ENCODE results near the gene DPAGT1. TPM values are rescaled to one million over a fixed set of nuclear protein-coding genes. Genes with fewer than 3 reads are reported as not detected.

The DPAGT1 gene
- total RNA-seq, 1 experiment from 2014 or later: 63.5 TPM

GRCh38 chr11:119134389-119134978 lies 32.8 kb upstream of the DPAGT1 start:
- Mint-ChIP-seq H3K36me3 (peaks cover 43% of the 10 kb centered on the region), H3K4me3 (no peak overlapping the region), H3K27me3 (ENCODE audit: low read depth) (peaks cover 4% of the 10 kb centered on the region; the same call in 1 of the 2 replicates), H3K27ac (no peak overlapping the region), H3K4me1 (no peaks in the 10 kb centered on the region), H3K9me3 (no peaks in the 10 kb centered on the region)
- CTCF ChIA-PET: interaction anchor here (0.5 to 2.7 kb wide), 18 partner anchors 11 to 189 kb away, joined by 3 to 31 read pairs (median 3); partner anchors contain the start of genes C2CD2L, CBL, DPAGT1 and HINFP
- ATAC-seq (peak; percentile 89), DNase-seq (ENCODE audit: low spot score) (peak; percentile 46)
- TF ChIP-seq STAT6 (CRISPR knock-in tag; conservative IDR thresholded peaks at IDR 0.05; ENCODE audit: low read depth): no peak
- no peak for TF ChIP-seq IRF1 (CRISPR knock-in tag; IDR thresholded peaks at IDR 0.05)
- TF ChIP-seq ZNF317 (CRISPR knock-in tag; IDR thresholded peaks at IDR 0.05; ENCODE audit: borderline replicate concordance, low read depth): no peak
- no peak for TF ChIP-seq ZNF219 (CRISPR knock-in tag; IDR thresholded peaks at IDR 0.05; ENCODE audit: borderline replicate concordance)
- POLR2A ChIA-PET: no interaction called here

- ChIA-PET CTCF (no interaction called here), POLR2A (no interaction called here)
- Mint-ChIP-seq H3K9me3 (no peaks in the 10 kb centered on the region), H3K4me1 (no peaks in the 10 kb centered on the region), H3K4me3 (no peak overlapping the region), H3K27ac (no peak overlapping the region), H3K36me3 (peaks cover 47% of the 10 kb centered on the region), H3K27me3 (ENCODE audit: low read depth) (no peaks in the 10 kb centered on the region)
- no peak for TF ChIP-seq FOXK1 (CRISPR knock-in tag; IDR thresholded peaks at IDR 0.05)
- TF ChIP-seq MYBL2 (CRISPR knock-in tag; IDR thresholded peaks at IDR 0.05): no peak
- TF ChIP-seq ATF3 (CRISPR knock-in tag; conservative IDR thresholded peaks at IDR 0.05): no peak
- no peak for TF ChIP-seq FOXJ3 (CRISPR knock-in tag; IDR thresholded peaks at IDR 0.05; ENCODE audit: borderline replicate concordance)
- no peak for TF ChIP-seq MAX (CRISPR knock-in tag; IDR thresholded peaks at IDR 0.05)
- TF ChIP-seq E2F5 (CRISPR knock-in tag; IDR thresholded peaks at IDR 0.05): no peak
- TF ChIP-seq RORB (CRISPR knock-in tag; IDR thresholded peaks at IDR 0.05): no peak
- TF ChIP-seq MXD4 (CRISPR knock-in tag; IDR thresholded peaks at IDR 0.05; ENCODE audit: borderline replicate concordance): no peak
- no peak for TF ChIP-seq ZNF532 (CRISPR knock-in tag; IDR thresholded peaks at IDR 0.05; ENCODE audit: borderline replicate concordance)
- no peak for TF ChIP-seq ZNF138 (CRISPR knock-in tag; conservative IDR thresholded peaks at IDR 0.05)
- no peak for TF ChIP-seq ZNF512 (CRISPR knock-in tag; IDR thresholded peaks at IDR 0.05; ENCODE audit: borderline replicate concordance)
- TF ChIP-seq USF2 (CRISPR knock-in tag; IDR thresholded peaks at IDR 0.05): no peak
- no peak for TF ChIP-seq ZSCAN18 (CRISPR knock-in tag; IDR thresholded peaks at IDR 0.05)
- DNase-seq (ENCODE audit: low spot score): no peak
- no peak for ATAC-seq
Observed at GRCh38 chr11:119130662-119131061, 29.0 kb upstream of the DPAGT1 start.

All from WTC11 (cell line).